ENCODE results near the gene PELI3.
"Not testable (repeated sequence)": the region's sequence is repeated elsewhere in the genome, so short reads cannot be mapped to it uniquely, and the experiment has no call there.

Gene PELI3

GRCh38 chr11:66429983-66430602 is 36.6 kb upstream of the PELI3 start:
- H3K4me1 ChIP-seq (ENCODE audit: insufficient read depth, low read length) = no peaks in the 10 kb centered on the region
- peak; percentile 73 for DNase-seq
- no peak overlapping the region for H3K4me2 ChIP-seq (ENCODE audit: insufficient read depth, low read length)
- no peaks in the 10 kb centered on the region; the same call in 1 of the 2 replicates for H4K20me1 ChIP-seq (ENCODE audit: insufficient read depth, low read length)
- no peak overlapping the region for H2AFZ ChIP-seq (ENCODE audit: low read depth, low read length)
- H3K36me3 ChIP-seq (ENCODE audit: insufficient read depth, low read length) = peaks cover 2% of the 10 kb centered on the region; the same call in 1 of the 2 replicates
- peak; percentile 93 for TF ChIP-seq CTCF (IDR thresholded peaks at IDR 0.05; ENCODE audit: borderline replicate concordance, extremely low read depth, low read length, poor library complexity, severe bottlenecking)
- TF ChIP-seq EZH2 (IDR thresholded peaks at IDR 0.05; ENCODE audit: borderline replicate concordance, low read depth, low read length, severe bottlenecking) = no peak
- no peak overlapping the region for H3K27ac ChIP-seq (ENCODE audit: low read length)
- no peak overlapping the region for H3K4me3 ChIP-seq (ENCODE audit: low read depth in 1 of 2, low read length in 2 of 2)
- H3K9me3 ChIP-seq (ENCODE audit: insufficient read depth, low read length, severe bottlenecking) = no peaks in the 10 kb centered on the region
- no peaks in the 10 kb centered on the region for H3K27me3 ChIP-seq (ENCODE audit: insufficient read depth, low read length, poor library complexity)
- peak; percentile 96 for ATAC-seq (ENCODE audit: insufficient read depth, low read depth)
- no peaks in the 10 kb centered on the region for H3K79me2 ChIP-seq (ENCODE audit: insufficient read depth, low read length)
- H3K9ac ChIP-seq (ENCODE audit: low read depth, low read length) = no peak overlapping the region

GRCh38 chr11:66431287-66431686 is 35.4 kb upstream of the PELI3 start:
- not testable (repeated sequence) for H3K9ac ChIP-seq (ENCODE audit: low read depth, low read length); DNase-seq; H3K79me2 ChIP-seq (ENCODE audit: insufficient read depth, low read length); H2AFZ ChIP-seq (ENCODE audit: low read depth, low read length); H3K4me2 ChIP-seq (ENCODE audit: insufficient read depth, low read length); H4K20me1 ChIP-seq (ENCODE audit: insufficient read depth, low read length); H3K4me1 ChIP-seq (ENCODE audit: insufficient read depth, low read length); H3K4me3 ChIP-seq (ENCODE audit: low read depth in 1 of 2, low read length in 2 of 2); H3K27ac ChIP-seq (ENCODE audit: low read length); H3K27me3 ChIP-seq (ENCODE audit: insufficient read depth, low read length, poor library complexity); ATAC-seq (ENCODE audit: insufficient read depth, low read depth); H3K9me3 ChIP-seq (ENCODE audit: insufficient read depth, low read length, severe bottlenecking)
- peaks cover 13% of the 10 kb centered on the region; the same call in 1 of the 2 replicates for H3K36me3 ChIP-seq (ENCODE audit: insufficient read depth, low read length)

- H4K20me1 ChIP-seq (ENCODE audit: insufficient read depth, low read length) = not testable (repeated sequence)
Measured at GRCh38 chr11:66431871-66432329, 34.8 kb upstream of the PELI3 start.

GRCh38 chr11:66432597-66432996 is 34.1 kb upstream of the PELI3 start:
- Histone ChIP-seq H3K4me1 (ENCODE audit: insufficient read depth, low read length) (peaks cover 8% of the 10 kb centered on the region), H3K4me3 (ENCODE audit: low read depth in 1 of 2, low read length in 2 of 2) (no peak overlapping the region), H3K27ac (ENCODE audit: low read length) (no peak overlapping the region), H3K36me3 (ENCODE audit: insufficient read depth, low read length) (peaks cover 24% of the 10 kb centered on the region), H3K79me2 (ENCODE audit: insufficient read depth, low read length) (no peaks in the 10 kb centered on the region; the same call in 1 of the 2 replicates), H3K4me2 (ENCODE audit: insufficient read depth, low read length) (no peak overlapping the region), H4K20me1 (ENCODE audit: insufficient read depth, low read length) (0 out of 2 replicates have a peak, but pooled peaks cover 2% of the 10 kb centered on the region), H3K9ac (ENCODE audit: low read depth, low read length) (no peak overlapping the region), H2AFZ (ENCODE audit: low read depth, low read length) (no peak overlapping the region), H3K9me3 (ENCODE audit: insufficient read depth, low read length, severe bottlenecking) (no peaks in the 10 kb centered on the region), H3K27me3 (ENCODE audit: insufficient read depth, low read length, poor library complexity) (no peaks in the 10 kb centered on the region)
- DNase-seq (no peak), ATAC-seq (ENCODE audit: insufficient read depth, low read depth) (no peak)
- TF ChIP-seq CTCF (IDR thresholded peaks at IDR 0.05; ENCODE audit: borderline replicate concordance, extremely low read depth, low read length, poor library complexity, severe bottlenecking) (no peak), EZH2 (IDR thresholded peaks at IDR 0.05; ENCODE audit: borderline replicate concordance, low read depth, low read length, severe bottlenecking) (no peak)

More at GRCh38 chr11:66431871-66432329, 34.8 kb upstream of the PELI3 start:
- not testable (repeated sequence) for H3K9ac ChIP-seq (ENCODE audit: low read depth, low read length); H3K4me1 ChIP-seq (ENCODE audit: insufficient read depth, low read length); H3K9me3 ChIP-seq (ENCODE audit: insufficient read depth, low read length, severe bottlenecking); H3K27ac ChIP-seq (ENCODE audit: low read length); H3K79me2 ChIP-seq (ENCODE audit: insufficient read depth, low read length); H2AFZ ChIP-seq (ENCODE audit: low read depth, low read length); H3K4me3 ChIP-seq (ENCODE audit: low read depth in 1 of 2, low read length in 2 of 2); DNase-seq; H3K4me2 ChIP-seq (ENCODE audit: insufficient read depth, low read length); ATAC-seq (ENCODE audit: insufficient read depth, low read depth); H3K27me3 ChIP-seq (ENCODE audit: insufficient read depth, low read length, poor library complexity)
- H3K36me3 ChIP-seq (ENCODE audit: insufficient read depth, low read length) = peaks cover 19% of the 10 kb centered on the region

Data from DND-41 (cell line).